ENCODE data around the gene GXYLT1.
A peak's percentile ranks its signal among the peaks of the same experiment; 100 is the strongest.
"Not testable (repeated sequence)": the region's sequence is repeated elsewhere in the genome, so short reads cannot be mapped to it uniquely, and the experiment has no call there.

GXYLT1 gene, protein sequence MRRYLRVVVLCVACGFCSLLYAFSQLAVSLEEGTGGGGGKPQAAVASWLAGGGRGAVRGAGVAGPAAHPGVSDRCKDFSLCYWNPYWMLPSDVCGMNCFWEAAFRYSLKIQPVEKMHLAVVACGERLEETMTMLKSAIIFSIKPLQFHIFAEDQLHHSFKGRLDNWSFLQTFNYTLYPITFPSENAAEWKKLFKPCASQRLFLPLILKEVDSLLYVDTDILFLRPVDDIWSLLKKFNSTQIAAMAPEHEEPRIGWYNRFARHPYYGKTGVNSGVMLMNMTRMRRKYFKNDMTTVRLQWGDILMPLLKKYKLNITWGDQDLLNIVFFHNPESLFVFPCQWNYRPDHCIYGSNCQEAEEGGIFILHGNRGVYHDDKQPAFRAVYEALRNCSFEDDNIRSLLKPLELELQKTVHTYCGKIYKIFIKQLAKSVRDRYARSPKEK

GRCh38 chr12:42144408-42145196 is at the start of gene GXYLT1:
Gene GXYLT1, minus strand, starts transcription at chr12:42144874. Its CDS starts 228 bp downstream, at chr12:42144646.
- DNase-seq (ENCODE audit: low read depth), result peak; percentile 89

DNA sequence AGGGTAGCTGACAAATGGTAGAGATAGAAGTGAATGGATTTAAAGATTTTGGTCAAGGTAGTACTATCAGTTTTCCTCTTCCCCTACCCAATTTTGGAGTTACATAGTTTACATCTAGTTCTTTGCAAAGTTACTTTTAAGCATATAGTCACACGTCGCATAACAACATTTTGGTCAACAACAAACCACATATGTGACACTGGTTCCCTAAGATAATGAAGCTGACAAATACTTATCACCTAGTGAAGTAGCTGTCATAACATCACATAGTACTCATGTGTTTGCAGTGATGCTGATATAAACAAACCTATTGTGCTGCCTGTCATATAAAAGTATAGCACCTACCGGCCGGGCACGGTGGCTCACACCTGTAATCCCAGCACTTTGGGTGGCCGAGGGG is 48.0 kb upstream of the GXYLT1 start:
- no peak for DNase-seq (ENCODE audit: low read depth)

DNA sequence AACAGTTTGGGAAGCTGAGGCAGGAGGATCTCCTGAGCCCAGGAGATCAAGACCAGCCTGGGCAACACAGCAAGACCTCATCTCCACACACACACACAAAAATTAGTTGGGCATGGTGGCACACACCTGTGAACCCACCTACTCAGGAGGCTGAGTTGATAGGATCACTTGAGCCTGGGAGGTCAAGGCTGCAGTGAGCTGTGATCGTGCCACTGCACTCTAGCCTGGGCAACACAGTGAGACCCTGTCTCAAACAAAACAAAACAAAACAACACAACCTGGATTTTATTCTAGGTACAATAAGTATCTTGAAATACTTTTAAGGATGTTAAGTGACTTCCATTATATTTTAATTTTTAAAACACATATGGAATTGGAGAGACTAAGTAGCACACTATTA is 47.6 kb upstream of the GXYLT1 start:
- no peak for DNase-seq (ENCODE audit: low read depth)

DNA sequence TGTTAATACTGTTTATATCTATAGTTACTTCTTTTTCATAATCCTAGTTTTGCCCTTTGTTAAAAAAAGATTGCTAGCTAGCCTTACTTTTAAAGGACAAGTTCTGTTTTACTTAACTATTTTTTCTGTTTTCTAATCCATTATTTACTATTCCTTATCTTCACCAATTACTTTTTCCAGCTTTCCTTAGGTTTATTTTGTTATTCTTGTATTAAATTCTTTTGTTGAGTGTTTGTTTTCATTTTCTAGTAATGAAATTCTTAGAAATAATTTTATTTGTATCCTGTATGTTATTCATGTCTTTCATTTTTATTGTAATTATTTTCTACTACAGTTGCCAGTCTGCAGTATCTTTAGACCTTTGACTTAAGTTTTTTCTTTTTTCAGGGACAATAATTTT is 45.7 kb upstream of the GXYLT1 start:
- DNase-seq (ENCODE audit: low read depth), result no peak

GRCh38 chr12:42188275-42188674 is 43.6 kb upstream of the GXYLT1 start:
- DNase-seq (ENCODE audit: low read depth), result not testable (repeated sequence)

DNA sequence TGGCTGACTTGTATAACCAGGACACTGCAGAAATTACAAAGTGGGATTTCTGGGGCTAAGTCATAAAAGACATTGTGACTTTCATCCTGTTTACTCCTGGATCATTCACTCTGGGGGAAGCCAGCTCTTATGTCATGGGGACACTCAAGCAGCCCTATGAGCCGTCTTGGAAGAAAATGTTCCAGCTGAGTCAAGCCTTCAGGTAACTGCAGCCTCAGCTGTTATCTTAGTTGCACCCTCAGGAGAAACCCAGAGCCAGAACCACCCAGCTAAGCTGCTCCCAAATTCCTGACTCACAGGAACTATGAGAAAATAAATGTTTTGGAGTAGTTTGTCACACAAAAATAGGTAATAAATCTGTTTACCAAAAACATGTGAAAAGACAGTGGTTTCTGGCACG is 43.1 kb upstream of the GXYLT1 start:
- no peak for DNase-seq (ENCODE audit: low read depth)

DNA sequence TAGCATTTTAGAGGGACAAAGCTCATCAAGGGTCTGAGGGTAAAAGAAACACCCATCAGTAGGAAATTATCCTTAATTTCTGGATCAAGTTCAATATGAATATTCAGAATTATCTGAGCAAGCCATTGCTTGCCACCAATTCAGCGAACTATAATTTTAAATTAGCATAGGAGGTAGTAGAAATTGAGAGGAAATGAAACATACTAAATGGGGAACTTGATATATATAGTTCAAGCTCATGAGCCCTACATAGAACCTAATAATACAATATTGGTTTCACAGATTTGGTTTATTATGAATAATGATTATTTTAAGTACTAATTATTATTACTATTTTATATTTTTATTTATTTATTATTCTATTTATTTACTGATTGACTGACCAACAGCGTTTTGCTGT is 42.1 kb upstream of the GXYLT1 start:
- DNase-seq (ENCODE audit: low read depth), result no peak

- DNase-seq (ENCODE audit: low read depth), result no peak
These were observed 37.7 kb upstream of the GXYLT1 start for GRCh38 chr12:42182394-42182793.

- peak; percentile 69 for DNase-seq (ENCODE audit: low read depth)
These were observed 36.4 kb upstream of the GXYLT1 start for GRCh38 chr12:42180990-42181596.

- DNase-seq (ENCODE audit: low read depth), result no peak
These were observed 33.4 kb upstream of the GXYLT1 start for GRCh38 chr12:42178101-42178500.

DNA sequence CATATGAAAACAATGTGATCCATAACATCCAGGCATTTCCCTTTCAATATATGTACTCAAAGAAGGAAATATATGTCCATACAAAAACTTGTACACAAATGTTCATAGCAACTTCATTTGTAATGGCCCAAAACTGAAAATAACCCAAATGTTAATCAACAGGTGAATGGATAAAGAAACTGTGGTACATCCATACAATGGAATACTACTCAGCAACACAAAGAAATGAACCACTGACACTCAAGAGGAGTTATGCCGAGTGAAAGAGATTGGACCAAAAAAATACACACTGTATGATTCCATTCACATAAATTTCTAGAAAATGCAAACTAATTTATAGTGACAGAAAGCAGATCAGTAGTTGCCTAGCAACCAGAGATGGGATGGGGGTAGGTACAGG is 30.3 kb upstream of the GXYLT1 start:
- no peak for DNase-seq (ENCODE audit: low read depth)

DNA sequence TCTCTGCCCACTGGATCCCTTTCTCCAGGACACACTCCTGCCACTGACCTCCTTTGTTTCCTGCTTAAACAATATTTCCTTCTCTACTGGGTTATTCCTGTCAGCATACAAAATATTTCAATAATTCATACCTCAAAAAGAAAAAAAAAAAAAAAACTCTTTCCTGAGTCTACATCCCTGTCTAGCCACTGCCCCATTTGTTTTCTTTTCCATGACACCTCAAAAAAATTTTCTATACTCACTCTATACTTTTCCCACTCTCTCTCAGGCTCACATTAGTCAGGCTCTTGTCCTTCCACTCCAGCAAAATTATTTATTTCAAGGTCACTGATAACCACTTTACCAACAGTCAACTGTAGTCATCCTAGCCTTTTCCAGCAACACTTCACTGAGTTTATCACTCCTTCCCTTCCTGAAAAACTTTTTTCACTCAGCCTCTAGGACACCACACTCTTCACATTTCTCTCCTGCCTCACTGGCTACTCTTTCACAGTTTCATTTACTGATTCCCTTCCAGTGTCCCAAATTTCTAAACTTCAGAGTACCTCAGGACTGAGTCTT is 29.4 kb upstream of the GXYLT1 start:
- peak; percentile 46 for DNase-seq (ENCODE audit: low read depth)

GRCh38 chr12:42172441-42173210 is 28.0 kb upstream of the GXYLT1 start:
- no peak for DNase-seq (ENCODE audit: low read depth)

DNA sequence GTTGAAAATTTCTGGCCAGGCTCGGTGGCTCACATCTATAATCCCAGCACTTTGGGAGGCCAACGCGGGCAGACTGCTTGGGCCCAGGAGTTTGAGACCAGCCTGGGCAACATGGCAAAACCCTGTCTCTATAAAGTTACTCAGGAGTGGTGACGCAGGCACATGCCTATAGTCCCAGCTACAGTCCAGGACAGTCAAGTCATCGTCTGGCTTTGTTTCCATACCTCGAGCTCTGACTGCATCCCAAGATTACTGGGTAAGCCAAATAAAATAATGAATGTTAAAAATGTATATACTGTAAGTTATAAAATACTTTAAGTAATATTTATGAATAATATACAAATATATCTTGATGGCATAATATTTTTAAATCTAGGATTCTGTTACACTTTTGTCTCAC is 23.0 kb upstream of the GXYLT1 start:
- no peak for DNase-seq (ENCODE audit: low read depth)

GRCh38 chr12:42166501-42166900 is 21.8 kb upstream of the GXYLT1 start:
- peak; percentile 30 for DNase-seq (ENCODE audit: low read depth)

DNA sequence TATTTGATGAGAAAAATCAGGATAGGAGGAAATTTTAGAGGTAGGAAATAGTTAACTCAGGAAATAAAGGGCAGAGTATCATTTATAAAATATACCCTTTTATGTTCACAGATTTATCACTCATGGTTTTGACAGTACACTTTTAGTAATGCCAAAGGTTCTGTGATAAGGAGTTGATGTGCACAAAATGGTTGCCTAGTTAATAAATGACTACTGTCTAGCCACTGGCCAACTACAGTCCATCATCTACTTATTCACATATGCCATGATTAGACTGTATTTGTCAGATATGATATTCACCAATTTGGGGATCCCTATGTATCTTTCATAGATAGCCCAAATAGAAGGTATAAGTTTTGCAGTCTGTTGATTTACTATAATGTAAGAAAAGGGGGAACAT is 19.2 kb upstream of the GXYLT1 start:
- DNase-seq (ENCODE audit: low read depth), result no peak

- DNase-seq (ENCODE audit: low read depth), result no peak
These were observed 18.3 kb upstream of the GXYLT1 start for GRCh38 chr12:42162965-42163364.

- peak; percentile 60 for DNase-seq (ENCODE audit: low read depth)
These were observed 17.5 kb upstream of the GXYLT1 start for GRCh38 chr12:42162193-42162592.

- no peak for DNase-seq (ENCODE audit: low read depth)
These were observed 16.9 kb upstream of the GXYLT1 start for GRCh38 chr12:42161529-42161928.

DNA sequence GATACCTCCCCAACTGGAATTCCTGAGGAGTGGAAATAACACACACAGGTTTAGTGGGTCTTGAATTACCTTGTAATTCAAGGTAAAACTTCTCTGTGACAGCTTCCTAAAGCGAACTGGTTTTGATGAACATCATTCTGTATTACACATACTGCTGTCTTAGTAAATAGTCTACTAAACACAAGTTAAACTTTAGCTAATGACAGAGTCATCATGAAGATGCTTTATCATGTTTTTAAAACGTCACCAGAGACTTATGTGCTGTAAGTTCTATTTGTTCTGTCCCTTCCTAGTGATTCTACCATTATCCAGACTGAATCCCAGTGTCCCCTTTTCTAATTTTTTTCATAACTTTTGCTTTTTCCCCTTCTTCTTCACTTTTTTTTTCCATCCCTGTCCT is 11.6 kb upstream of the GXYLT1 start:
- no peak for DNase-seq (ENCODE audit: low read depth)

DNA sequence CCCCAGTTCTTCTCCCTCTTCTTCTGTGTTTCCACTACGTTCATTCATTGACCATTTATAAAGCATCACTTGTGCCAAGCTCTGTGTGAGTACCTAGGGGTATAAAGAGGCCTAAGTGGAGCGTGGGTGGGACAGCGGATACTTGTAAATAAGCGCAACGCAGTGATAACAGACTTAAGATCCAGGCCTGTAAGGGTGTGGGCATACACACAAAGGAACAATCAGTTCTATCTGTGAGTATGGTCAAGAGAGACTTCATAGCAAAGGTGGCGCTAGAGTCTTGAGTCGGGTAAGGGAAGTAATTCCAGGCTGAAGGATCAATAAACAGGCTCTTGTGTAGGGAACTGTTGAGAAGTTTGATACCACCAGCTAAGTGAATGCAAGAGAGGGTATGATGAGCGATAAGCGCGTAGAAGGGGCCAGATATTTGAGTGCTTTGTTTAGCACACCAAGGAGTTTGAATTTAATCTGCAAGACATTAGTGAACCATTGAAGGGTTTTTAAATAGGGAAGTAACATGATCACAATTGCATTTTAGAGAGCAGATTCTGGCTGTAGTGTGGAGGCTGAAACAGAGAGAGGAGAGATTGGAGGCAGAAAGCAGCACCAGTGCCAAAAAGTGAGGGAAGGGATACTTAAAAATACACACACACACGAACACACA is 1.0 kb upstream of the GXYLT1 start:
- DNase-seq (ENCODE audit: low read depth), result no peak

All from amniotic epithelial cell (primary cell).